Effector CD8-positive, alpha-beta T cell (primary cell): ENCODE data around the gene CAPZB.

Experiments used
- DNase-seq: peaks from one replicate; lab custom pipeline; 2025; lab: John Stamatoyannopoulos, UW

CAPZB gene

DNA sequence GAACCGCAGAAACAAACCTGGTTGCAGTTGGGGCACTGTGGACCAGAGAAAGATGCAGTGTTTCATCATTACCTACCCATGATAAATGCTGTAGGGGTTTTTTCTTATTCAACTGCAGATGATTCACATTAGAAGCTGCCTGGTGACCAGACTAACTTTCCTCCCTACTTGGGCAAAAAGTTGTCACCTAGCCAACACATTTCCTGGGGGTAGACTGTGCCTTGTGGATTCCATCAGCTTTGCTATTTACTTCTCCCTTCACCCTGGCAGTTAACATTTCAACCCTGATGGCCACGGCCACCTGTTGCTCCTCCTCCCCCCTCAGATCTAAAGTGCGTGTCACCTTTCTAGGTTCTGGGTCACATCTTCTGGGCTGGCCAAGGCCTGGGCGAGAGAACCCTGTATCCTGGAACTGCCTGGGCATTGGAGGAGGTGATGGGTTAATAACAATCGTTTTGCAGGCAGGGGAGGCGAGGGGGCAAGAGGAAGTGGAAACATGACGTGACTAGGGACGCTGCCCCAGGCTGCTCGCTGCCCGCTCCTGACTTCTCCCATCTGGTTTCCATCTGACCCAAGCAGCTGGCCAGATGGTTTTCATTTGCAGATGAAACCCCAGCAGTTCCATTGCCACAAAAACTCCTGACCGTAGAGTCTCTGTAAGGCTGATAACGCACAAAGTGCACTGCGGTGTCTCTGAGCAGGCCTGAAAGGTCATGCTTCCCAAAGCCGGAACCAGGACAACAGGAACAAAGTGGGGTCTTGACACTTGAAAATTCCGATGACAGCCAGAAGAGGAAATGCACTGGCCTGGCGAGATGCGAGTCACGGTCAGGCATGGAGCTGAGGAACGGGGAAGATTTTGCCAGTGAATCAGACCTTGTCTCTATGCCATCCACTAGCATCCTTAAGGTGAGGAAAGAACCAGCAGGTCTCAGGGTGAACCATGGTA lies 36.6 kb downstream of the CAPZB start:
- DNase-seq = no peak

DNA sequence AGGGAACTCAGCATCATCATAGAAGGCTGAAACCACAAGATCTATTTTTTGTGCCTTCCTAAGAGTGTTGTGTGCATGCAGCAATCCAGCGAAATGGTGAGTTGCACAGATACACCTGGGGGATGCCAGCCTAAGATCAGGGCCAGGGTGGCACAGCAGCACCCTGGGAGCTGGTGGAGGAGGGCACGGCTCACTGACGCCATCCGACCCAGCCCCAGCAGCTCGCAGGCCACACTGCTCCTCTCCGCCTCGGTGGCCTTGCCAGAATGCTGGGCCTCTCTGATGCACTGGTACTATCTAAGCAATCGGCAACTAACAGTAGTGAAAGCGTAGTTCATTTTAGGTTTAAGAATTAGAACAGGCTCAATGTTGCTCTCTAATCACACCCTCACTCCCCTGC lies 37.8 kb downstream of the CAPZB start:
- DNase-seq = no peak

DNA sequence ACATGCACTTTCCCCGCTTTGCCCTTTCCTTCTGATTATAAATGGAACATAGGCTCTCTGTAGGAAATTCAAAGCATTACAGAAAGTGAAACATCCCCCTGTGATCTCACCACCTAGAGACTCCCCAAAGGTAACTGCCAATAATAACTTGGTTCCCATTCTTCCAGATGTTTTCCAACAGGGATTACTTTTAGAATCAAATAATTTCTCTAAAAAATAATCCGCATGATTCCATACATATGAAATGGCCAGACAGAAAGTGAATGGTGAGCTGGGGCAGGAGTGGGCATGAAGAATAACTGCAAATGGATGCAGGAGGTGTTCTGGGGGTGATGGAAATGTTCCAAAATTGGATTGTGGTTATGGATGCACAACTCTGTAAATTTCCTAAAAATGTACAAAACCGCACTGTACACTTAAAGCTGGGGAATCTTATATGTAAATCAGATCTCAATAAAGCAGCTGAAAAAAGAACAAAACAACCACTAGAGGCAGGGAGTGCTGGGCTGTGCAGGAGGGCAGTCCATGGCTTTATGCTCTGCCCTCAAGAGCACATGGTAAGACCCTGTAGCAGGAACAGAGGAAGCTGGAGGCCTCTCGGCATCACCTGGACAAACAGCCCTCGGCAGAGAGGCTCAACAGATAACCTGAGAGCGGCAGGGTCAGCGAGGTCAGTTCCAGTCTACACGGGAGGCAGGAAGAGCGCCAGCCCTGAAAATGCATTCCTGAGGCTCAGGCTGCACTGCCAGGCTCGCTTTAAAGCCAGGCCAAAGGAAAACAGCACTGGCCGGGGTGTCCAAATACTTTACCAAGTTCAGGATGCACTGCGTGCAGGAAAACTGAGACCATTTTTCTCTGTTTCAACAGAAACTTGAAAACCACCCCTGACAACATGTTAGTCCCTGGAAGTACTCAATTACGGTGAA lies 39.7 kb downstream of the CAPZB start:
- DNase-seq = no peak

DNA sequence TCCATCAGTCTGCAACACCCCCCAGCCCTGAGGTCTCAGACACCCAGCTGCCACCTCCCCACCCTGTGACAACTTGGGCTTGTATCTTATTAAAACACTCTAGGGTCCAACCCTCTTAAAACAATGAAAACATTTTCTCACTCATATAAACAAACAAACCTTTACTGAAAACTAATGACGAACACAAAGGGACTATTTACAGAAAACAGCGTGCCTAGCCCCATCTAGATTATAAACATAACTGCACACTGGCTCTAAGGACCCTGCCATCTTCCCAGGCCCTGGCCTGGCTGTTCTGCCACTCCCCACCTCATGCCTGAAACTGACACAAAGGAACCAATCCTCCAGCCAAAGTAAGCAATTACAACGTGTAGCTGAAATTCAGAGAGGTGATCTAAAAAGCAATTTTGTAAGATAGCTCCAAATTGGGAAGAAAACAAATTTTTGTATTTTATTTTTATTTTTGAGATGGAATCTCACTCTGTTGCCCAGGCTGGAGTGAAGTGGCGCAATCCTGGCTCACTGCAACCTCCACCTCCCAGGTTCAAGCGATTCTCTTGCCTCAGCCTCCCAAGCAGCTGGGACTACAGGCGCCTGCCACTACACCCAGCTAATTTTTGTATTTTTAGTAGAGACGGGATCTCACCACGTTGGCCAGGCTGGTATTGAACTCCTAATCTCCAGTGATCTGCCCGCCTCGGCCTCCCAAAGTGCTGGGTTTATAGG lies 40.9 kb downstream of the CAPZB start:
- no peak for DNase-seq

DNA sequence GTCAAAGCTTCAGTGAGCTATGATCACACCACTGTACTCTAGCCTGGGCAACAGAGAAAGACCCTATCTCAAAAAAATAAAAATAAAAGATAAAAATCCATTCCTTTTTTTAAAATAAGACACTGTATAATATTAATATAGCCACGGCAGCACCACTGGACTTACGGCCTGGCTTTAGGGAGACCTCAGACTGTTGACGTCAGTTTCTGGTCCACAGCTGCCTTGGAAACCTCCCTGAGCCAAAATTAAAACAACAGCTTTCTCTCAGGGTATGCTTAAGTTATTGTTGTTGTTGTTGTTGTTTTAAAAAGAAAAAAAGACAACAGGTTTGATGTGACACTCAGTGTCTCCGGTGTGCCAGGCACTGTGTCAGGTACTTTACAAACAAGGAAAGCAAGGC lies 42.0 kb downstream of the CAPZB start:
- DNase-seq = no peak

DNA sequence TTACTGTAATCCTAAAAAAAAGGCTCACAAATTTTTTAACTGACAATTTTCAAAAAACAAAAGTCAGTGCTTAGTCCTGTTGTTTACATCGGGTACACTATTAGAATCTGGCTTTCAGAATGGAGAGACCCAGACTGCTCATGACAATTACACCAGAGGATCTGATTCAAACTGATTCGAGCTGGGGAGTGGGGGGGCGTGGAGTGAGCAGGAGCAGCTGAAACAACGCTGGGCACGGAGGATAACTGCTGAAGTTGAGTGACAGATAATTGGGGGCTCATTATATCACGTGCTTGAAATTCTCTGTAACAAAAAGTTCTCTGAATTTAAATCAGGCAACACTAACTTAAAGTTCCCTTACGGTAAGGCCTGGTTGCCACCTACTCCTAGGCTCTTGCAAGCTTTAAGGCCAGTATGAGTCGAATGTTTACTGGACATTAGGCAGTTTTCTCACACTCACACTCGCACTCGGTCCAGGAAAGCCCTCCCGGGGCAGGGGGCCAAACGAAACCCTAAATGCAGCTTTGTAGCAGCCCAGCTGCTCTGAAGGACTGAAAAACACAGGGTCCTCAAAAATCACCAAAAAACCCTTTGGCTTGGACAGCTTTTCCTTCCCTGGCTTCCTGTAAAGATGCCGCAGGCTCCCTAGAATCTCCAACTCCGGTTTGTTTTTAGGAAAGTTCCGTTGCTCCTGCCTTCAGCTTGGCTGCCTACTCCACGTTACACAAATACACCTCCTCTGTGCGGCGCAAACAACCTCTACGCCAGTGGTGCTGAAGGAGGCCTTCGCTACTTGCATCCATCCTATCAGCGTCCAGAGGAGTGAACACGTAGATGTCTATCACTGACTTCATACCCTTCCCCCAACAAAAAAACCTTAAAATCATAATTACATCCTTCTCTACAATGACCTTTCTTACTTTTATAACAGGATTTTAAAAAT lies 42.9 kb downstream of the CAPZB start:
- no peak for DNase-seq

DNA sequence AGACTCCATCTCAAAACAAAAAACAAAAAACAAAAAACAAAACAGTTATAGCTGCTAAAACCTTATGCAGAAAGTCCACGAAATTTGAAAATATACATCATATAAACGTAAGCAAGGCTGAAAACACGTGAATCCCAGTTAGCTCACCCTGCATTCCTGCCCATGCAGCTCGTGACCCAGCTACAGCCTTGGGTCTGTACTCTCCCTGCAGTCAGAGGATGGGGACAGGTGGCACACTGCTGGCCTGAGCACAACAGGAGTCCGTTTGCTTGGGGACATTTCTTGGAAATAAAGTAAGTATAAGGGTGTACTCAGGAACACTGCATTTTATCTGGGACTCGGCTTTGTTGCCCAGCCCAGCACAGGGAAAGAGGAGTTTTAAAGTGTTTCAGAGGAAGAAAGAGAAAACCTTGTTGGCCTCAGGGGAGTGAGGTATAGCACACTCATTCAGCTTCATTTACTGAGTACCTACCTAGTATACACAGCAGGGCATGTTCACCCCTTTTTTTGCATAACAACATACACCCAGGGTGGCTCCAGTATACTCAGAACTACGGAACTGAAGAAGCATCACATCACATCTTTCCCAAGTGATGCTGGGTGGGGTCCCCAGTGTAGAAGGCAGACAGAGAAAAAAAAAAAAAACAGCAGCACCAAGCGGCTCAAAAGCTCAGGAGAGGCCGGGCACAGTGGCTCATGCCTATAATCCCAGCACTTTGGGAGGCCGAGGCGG lies 44.1 kb downstream of the CAPZB start:
- DNase-seq = no peak

DNA sequence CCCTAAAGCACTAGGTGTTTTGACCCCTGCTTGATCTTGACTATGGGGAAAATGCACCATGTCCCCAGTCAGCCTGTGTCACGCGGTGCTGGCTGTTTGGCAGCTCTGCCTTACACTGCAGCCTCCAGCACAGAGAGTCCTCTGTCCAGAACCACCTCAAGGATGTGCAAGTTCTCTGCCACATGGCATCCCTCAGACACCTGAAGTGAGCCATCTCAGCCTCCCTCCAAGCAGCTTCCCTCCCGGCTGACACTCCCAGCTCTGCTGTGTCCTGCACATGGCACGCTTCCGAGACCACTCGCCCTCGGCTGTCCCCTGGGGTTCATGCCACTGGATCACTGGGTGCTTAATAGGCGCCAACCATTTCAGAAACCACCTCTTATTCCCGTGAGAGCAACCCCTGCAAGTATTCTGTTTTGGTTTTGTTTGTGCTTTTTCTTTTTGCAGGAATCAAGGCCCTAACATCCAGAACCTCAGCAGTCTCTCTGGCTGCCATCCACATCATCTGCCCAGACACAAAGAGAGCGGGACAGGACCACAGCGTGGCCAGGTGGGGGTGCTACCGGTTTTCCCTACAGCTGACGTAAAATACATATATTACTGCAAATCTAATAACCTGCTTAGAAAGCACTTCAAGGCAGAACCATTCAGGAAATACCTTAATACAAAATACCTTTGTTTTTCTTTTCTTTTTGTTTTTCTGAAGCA lies 45.7 kb downstream of the CAPZB start:
- DNase-seq = peak; percentile 14

DNA sequence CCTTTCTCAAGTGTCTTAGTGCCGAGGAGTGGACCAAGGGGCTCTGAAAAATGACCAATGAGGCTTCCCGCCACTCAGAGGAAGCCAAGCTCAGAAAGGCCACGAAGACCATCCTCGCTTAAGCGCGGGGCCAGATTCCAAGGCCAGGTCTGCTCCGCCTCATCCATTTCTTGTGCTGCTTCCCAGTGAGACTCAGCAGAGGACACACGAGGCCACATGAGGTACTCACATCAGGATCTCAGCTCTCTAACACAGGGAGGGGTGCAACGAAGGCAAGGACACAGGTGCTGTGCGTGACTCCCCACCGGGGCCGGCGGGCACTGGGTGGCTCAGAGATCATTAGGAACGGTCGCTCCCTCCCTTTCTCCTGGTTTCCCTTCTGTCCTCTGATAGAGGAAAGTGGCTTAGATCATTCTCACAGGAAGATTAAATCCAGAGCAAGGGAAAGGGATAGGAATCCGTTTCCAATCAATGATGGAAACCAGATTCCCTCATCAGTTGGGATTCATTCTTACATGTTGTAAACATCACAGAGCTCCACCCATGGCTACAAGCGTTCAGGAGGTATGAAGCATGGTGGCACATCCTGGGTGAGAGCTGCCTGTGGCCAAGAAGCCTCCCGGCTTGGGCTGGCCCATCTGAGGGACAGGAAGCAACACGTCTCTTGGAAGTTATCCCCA lies 46.7 kb downstream of the CAPZB start:
- no peak for DNase-seq

DNA sequence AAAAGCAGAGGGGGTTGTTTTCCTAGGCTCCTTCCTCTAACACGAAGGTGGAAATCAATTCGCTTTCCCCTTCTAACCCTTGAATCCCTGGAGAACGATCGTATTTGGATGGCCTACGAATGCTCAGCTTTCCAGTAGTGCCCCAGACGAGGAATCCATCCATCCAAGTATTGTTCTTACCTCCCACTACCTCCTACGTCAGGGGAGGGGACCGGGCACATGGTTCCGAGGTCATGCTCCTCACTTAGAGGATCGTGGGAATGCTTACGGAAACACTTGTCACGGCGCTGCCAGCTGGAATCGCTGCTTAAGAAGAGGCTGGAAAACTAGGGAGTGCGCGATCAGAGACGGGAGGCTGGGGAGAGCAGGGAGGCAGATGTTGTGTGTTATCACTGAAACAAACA lies 47.4 kb downstream of the CAPZB start:
- no peak for DNase-seq

DNA sequence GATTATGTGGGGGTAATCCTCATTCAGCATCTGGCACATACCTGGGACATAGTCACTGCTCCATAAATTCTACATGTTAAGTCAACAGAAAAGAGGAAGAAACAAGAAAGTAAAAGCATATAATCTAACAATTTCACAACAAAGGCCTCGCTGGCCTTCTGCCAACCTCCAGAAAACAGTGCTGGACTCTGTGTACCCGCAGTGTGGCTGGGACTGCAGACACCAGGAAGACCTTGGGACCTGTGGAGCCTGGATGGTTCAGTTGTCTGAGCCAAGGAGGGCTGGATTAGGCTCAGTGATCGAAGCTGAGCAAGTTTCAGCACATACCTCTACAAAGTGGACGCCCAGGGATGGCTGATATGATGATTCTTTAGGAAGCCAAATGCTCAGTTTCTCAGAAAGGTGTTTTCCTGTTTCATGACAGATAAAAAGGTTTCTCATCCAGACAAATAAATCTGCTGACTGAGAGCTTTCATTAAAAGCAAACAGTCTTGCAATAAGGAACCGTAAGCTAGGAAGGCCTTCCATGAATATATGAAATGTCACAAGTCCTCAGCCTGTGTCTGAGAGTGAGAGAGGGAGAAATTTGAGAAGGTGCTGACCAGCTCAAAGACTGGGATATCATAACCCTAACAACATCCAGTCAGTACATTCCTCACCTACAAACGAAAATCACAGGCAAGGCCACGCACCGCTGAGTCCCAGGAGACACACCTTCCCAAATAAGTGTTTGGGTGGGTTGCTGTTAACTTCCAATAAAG lies 48.4 kb downstream of the CAPZB start:
- no peak for DNase-seq

DNA sequence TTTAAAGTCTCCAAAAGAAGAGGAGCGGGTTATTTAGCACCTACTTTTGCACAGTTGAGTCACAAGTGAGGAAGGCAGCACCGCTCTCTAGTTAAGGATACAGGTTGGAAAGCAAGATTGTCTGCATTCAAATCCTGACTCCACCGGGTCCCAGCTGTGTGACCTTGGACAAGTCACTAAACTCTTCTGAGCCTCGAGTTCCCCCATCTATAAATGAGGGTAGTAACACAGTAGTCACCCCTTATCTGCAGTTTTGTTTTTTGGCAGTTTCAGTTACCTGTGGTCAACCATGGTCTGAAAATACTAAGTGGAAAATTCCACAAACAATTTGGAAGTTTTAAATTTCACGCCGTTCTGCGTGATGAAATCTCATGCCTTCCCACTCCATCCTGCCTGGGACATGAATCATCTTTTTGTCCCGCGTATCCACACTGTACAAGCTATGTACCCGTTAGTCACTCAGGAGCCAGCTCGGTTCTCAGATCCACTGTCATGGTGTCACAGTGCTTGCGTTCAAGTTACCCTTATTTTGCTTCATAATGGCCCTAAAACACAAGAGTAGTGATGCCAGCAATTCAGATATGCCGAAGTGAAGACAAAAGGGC lies 49.4 kb downstream of the CAPZB start:
- no peak for DNase-seq

DNA sequence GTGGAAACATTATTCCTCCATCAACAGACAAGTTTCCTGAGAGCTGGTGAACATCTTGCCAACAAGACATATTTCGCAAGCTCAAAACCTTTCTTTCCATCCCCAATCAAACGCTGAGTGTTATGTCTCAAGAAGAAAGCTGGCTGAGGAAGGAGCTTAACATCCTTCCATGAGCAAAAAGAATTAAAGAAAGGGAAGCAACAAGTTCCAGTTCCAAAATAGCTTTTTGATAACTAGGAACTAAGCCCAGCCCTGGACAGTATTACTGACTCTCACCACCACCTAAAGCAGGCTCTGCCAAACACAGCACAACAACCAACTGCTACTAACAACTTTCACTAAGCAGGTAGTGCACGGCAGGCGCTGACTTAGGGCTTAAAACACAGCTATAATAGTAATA lies 50.2 kb downstream of the CAPZB start:
- DNase-seq = no peak

DNA sequence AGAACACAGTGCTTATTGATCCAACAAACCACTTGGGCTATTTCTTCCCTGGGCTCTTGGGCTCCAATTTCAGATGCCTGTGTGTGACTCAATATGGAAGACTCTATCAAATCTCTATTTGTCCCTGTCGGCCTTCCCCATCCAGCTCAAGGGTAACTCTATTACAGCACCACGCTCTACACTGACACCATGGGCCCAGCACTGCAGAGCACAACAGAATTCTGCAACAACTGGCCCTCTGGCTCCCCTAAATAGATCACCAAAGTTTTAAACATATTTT lies 51.7 kb downstream of the CAPZB start:
- no peak for DNase-seq

DNA sequence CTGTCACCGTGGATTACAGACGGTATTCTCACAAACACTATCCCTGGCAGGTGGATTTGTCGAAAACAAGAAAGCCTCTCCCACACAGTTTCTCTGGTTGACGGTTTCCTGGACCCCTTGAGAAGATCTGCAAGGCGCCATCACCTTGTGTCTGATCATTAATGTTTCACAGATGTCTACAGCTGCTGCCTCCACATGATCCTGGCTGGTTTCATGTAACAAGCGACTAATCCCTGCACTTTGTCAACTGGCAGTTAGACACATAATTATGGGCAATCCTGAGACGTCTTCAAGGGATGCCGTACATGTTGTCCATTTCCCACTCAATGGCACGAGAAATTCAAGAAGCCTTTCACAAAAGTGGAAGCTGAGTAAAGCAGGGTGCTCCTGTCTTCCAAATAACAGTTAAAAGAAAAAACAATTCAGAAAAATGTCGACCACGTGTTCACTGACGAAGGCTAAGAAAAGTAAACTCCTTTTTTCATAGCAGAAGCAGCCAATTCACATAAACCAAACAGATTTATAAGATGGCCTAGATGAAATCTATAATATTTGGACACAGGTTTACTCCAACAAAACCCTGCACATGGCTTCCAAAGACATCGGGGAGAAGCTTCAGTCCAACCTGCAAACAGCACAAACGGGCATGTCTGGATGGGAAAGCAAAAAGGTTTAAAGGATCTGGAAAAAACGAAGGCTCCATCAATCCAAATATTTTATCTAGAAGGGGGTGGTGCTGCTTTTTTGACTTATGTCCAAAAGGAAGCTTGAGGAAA lies 52.2 kb downstream of the CAPZB start:
- DNase-seq = no peak

DNA sequence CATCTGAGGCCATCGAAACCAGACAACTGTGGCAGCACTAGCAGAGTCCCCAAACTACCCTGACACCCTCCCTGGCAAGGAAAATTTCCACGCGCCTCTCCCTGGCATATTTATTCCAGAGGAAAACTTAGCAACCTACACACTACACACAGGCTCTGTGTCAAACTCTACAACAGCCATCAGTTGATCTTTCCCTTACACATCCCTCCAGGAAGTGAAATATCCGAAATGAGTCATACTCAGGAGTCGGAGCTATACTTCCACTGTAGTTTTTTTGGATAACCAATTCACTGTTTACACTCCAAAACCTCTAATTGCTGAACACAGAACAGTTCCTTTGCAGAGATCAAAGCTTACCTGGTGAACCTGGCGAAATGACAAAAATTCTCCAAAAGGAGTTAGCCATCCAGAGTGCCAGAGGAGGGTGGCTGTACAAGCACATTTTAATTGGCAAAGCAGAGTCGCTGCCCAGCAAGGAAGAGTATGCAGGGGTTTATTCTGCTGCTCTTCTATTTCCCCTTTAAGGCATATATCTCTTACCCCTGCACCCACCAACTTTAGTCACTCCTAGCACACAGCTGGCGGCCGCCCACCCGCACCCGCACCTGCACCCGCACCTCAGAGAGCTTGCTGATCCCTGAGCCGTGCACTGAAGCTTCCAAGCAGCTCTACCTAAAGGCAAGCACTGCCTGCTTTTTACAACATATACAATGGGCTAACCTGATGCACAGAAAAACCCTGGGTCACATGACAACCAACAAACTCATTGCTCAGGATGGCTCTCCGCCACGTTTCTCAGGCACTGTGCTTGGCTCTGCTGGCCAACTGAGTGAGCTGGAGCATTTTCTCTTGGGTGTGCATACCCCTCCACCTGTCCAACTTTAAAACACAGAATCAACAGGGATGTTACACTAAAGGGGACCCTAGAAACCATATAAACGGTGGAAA lies 54.9 kb downstream of the CAPZB start:
- DNase-seq = no peak
